Mesendoderm (in vitro differentiated cells): ENCODE measurements around the gene NRSN2.

ENCODE experiments used
- DNase-seq: peaks from one replicate; pipeline ENCODE4 v3.0.0; 2013
- H2AK5ac ChIP-seq: 2 replicates; pipeline ENCODE4 v1.6.1; 2013; ENCODE audit warnings: low read length, inconsistent platforms
- H2BK120ac ChIP-seq: 2 replicates; pipeline ENCODE4 v1.6.1; 2013; ENCODE audit warnings: low read depth, mild to moderate bottlenecking, low read length, moderate library complexity, mixed read lengths
- H2BK15ac ChIP-seq: replicated peaks from 2 replicates; pipeline ENCODE4 v1.6.1; 2013; ENCODE audit warnings: low read depth, mild to moderate bottlenecking, moderate library complexity
- H2BK5ac ChIP-seq: 2 replicates; pipeline ENCODE4 v1.6.1; 2013; ENCODE audit warnings: low read length, inconsistent platforms
- H3K18ac ChIP-seq: 2 replicates; pipeline ENCODE4 v1.6.1; 2013; ENCODE audit warnings: mild to moderate bottlenecking, low read length, mixed read lengths
- H3K23ac ChIP-seq: one replicate; pipeline ENCODE4 v1.6.1; 2013; ENCODE audit warnings: low read length
- H3K27ac ChIP-seq: 2 replicates; pipeline ENCODE4 v1.5.1; 2013; ENCODE audit warnings: low read depth, mild to moderate bottlenecking, inconsistent platforms, low read length, moderate library complexity
- H3K27me3 ChIP-seq: 2 replicates; pipeline ENCODE4 v1.6.1; 2013; ENCODE audit warnings: low read length, control low read depth, mild to moderate bottlenecking, inconsistent platforms; ENCODE audit not compliant: insufficient read depth, poor library complexity
- H3K36me3 ChIP-seq: 2 replicates; pipeline ENCODE4 v1.6.1; 2013; ENCODE audit warnings: low read length, inconsistent platforms; ENCODE audit not compliant: control insufficient read depth, insufficient read depth
- H3K4ac ChIP-seq: one replicate; pipeline ENCODE4 v1.6.1; 2013; ENCODE audit warnings: low read depth, mild to moderate bottlenecking, low read length, moderate library complexity
- H3K4me1 ChIP-seq: 2 replicates; pipeline ENCODE4 v1.6.1; 2013; ENCODE audit warnings: low read depth, low read length, inconsistent platforms; ENCODE audit not compliant: control insufficient read depth
- H3K4me2 ChIP-seq: 2 replicates; pipeline ENCODE4 v1.6.1; 2013; ENCODE audit warnings: low read length
- H3K4me3 ChIP-seq: 2 replicates; pipeline ENCODE4 v1.5.1; 2013; ENCODE audit warnings: mild to moderate bottlenecking, low read length
- H3K56ac ChIP-seq: one replicate; pipeline ENCODE4 v1.6.1; 2013; ENCODE audit warnings: low read length
- H3K79me1 ChIP-seq: 2 replicates; pipeline ENCODE4 v1.6.1; 2013; ENCODE audit warnings: low read length, inconsistent platforms
- H3K79me2 ChIP-seq: 2 replicates; pipeline ENCODE4 v1.6.1; 2013; ENCODE audit warnings: mild to moderate bottlenecking, low read length; ENCODE audit not compliant: control insufficient read depth, insufficient read depth
- H3K9ac ChIP-seq: 2 replicates; pipeline ENCODE4 v1.6.1; 2013; ENCODE audit warnings: low read length, inconsistent platforms
- H4K5ac ChIP-seq: one replicate; pipeline ENCODE4 v1.6.1; 2013; ENCODE audit warnings: low read length
- H4K8ac ChIP-seq: one replicate; pipeline ENCODE4 v1.6.1; 2013; ENCODE audit warnings: low read depth, mild to moderate bottlenecking, control low read depth, low read length, moderate library complexity
- WGBS: extraction: QIAGEN DNeasy Blood & Tissue Kit; methylation state at CpG from one replicate; pipeline ENCODE4 v1.1.7; 2013; ENCODE audit warnings: low lambda C conversion rate, missing lambda C conversion rate; ENCODE audit not compliant: insufficient coverage; ENCODE audit errors: extremely low coverage; 5-methylcytosine and 5-hydroxymethylcytosine counted together

The NRSN2 gene

DNA sequence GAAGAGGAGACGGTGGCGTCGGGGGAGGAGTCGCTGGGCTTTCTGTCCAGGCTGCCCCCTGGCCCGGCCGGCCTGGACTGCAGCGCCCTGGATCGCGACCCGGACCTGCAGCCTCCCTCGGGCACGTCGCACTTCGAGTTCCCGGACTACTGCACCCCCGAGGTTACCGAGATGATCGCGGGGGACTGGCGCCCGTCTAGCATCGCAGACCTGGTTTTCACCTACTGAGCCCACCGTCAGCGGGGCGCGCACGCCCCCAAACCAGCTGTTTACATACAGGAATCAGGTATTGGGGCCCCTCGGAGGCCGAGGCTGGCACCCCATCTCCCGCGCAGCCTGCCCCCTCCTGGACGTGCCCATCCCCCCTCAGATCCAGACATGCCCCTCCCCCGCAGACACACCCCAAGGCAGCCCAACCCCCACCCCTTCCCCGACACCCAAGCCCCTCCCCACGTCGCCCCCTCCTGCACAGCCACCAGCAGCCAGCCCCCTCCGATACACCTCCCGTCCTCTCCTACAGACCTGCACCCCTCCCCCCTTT, 20.2 kb upstream of the NRSN2 start:
- H3K27me3 ChIP-seq = no peaks in the 10 kb centered on the region
- H3K56ac ChIP-seq = peak overlapping the region; percentile 98
- H2BK15ac ChIP-seq = no peak overlapping the region
- peak overlapping the region; percentile 88 for H3K18ac ChIP-seq
- H3K4me1 ChIP-seq = no peaks in the 10 kb centered on the region
- no peak overlapping the region for H4K5ac ChIP-seq
- peaks cover 12% of the 10 kb centered on the region for H3K79me1 ChIP-seq
- peaks cover 3% of the 10 kb centered on the region for H3K36me3 ChIP-seq
- H3K79me2 ChIP-seq = peaks cover 15% of the 10 kb centered on the region
- peak overlapping the region; percentile 90 for H2BK5ac ChIP-seq
- H2AK5ac ChIP-seq = no peak overlapping the region
- H4K8ac ChIP-seq = no peak overlapping the region
- H3K9ac ChIP-seq = peak overlapping the region; percentile 95
- peak overlapping the region; percentile 91 for H3K23ac ChIP-seq
- H3K4me2 ChIP-seq = peak overlapping the region; percentile 65
- WGBS = no CpG with 5 or more reads among the region's 38 CpGs
- H3K27ac ChIP-seq = peak overlapping the region; percentile 96
- H2BK120ac ChIP-seq = no peak overlapping the region
- peak; percentile 63 for DNase-seq
- peak overlapping the region; percentile 46 for H3K4ac ChIP-seq
- H3K4me3 ChIP-seq = peak overlapping the region; percentile 85

DNA sequence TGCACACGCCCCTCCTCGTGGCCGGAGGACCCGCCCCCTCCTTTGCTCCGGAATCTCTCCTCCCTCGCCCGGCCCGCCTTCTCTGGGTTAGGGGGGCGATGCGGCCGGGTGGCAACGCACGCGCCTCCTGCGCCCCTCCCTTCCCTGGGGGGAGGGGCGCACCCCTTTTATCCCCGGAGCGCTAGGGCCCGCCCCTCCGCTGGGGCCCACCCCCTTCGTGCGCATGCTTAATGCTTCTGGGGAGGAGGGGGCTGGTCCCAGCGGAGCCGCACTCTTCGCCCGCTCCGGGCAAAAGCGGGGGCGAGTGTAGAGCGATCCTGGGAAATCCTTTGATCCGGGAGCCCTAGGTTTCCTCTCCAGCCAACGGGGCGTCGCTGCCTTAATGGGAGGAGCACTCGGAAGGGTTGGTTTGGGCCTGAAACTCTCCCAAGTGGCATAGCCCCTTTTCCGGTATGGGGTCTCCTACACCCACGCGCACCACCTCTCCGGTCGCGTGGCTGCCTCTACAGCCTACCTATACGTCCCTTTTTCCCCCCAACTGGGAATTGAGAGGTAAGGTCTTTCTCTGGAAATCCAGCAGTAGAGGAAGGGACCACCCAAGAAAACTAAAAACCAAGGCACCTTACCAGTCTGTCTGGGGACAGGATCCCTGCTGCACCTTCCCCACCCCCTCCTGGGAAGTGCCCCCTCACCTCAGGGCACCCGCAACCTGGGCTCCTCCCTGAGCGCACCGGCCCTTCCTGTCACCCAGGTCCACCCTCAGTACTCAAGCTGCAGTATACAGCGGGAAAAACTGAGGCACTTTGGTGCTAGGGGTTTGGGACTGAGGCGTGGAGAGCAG, 19.5 kb upstream of the NRSN2 start:
- Histone ChIP-seq H3K27ac (no peak overlapping the region), H2BK5ac (no peak overlapping the region), H4K5ac (no peak overlapping the region), H4K8ac (no peak overlapping the region), H3K4me3 (peak overlapping the region; percentile 81), H2AK5ac (no peak overlapping the region), H3K27me3 (no peaks in the 10 kb centered on the region), H3K79me2 (peaks cover 15% of the 10 kb centered on the region), H3K56ac (peak overlapping the region; percentile 98), H3K9ac (peak overlapping the region; percentile 91), H3K4ac (no peak overlapping the region), H2BK120ac (no peak overlapping the region), H2BK15ac (no peak overlapping the region), H3K4me1 (no peaks in the 10 kb centered on the region), H3K18ac (no peak overlapping the region), H3K4me2 (peak overlapping the region; percentile 79), H3K36me3 (peaks cover 3% of the 10 kb centered on the region), H3K23ac (peak overlapping the region; percentile 57), H3K79me1 (peaks cover 12% of the 10 kb centered on the region)
- DNase-seq = peak; percentile 97
- WGBS = no CpG with 5 or more reads among the region's 47 CpGs

- H3K23ac ChIP-seq = no peak overlapping the region
- no peak for DNase-seq
- H3K18ac ChIP-seq = no peak overlapping the region
- no peak overlapping the region for H2BK5ac ChIP-seq
- peaks cover 3% of the 10 kb centered on the region for H3K36me3 ChIP-seq
- peak overlapping the region; percentile 98 for H3K56ac ChIP-seq
- peaks cover 12% of the 10 kb centered on the region for H3K79me1 ChIP-seq
- H2BK15ac ChIP-seq = no peak overlapping the region
- H3K9ac ChIP-seq = peak overlapping the region; percentile 91
- H3K79me2 ChIP-seq = peaks cover 15% of the 10 kb centered on the region
- no CpG with 5 or more reads among the region's 31 CpGs for WGBS
- peak overlapping the region; percentile 81 for H3K4me3 ChIP-seq
- peak overlapping the region; percentile 79 for H3K4me2 ChIP-seq
- no peak overlapping the region for H2AK5ac ChIP-seq
- H2BK120ac ChIP-seq = no peak overlapping the region
- no peak overlapping the region for H3K4ac ChIP-seq
- no peaks in the 10 kb centered on the region for H3K27me3 ChIP-seq
- no peak overlapping the region for H3K27ac ChIP-seq
- no peaks in the 10 kb centered on the region for H3K4me1 ChIP-seq
- no peak overlapping the region for H4K5ac ChIP-seq
- H4K8ac ChIP-seq = no peak overlapping the region
These were observed 18.6 kb upstream of the NRSN2 start for GRCh38 chr20:328027-328974.

GRCh38 chr20:328975-329695, 17.8 kb upstream of the NRSN2 start:
- H3K4me3 ChIP-seq = no peak overlapping the region
- no peak overlapping the region for H3K18ac ChIP-seq
- H2AK5ac ChIP-seq = no peak overlapping the region
- peaks cover 3% of the 10 kb centered on the region for H3K36me3 ChIP-seq
- no peak overlapping the region for H2BK15ac ChIP-seq
- H3K79me2 ChIP-seq = peaks cover 15% of the 10 kb centered on the region
- H3K4me2 ChIP-seq = no peak overlapping the region
- no peak overlapping the region for H3K27ac ChIP-seq
- H3K9ac ChIP-seq = peak overlapping the region; percentile 36
- no peak overlapping the region for H3K23ac ChIP-seq
- no peaks in the 10 kb centered on the region for H3K4me1 ChIP-seq
- H2BK120ac ChIP-seq = no peak overlapping the region
- H2BK5ac ChIP-seq = no peak overlapping the region
- H3K4ac ChIP-seq = no peak overlapping the region
- no peak overlapping the region for H4K5ac ChIP-seq
- H3K27me3 ChIP-seq = no peaks in the 10 kb centered on the region
- DNase-seq = no peak
- peak overlapping the region; percentile 46 for H3K56ac ChIP-seq
- H4K8ac ChIP-seq = no peak overlapping the region
- no CpG with 5 or more reads among the region's 7 CpGs for WGBS
- H3K79me1 ChIP-seq = peaks cover 12% of the 10 kb centered on the region

GRCh38 chr20:329851-330232, 17.1 kb upstream of the NRSN2 start:
- Histone ChIP-seq H3K27ac (no peak overlapping the region), H2BK5ac (no peak overlapping the region), H3K9ac (no peak overlapping the region), H3K4me2 (no peak overlapping the region), H3K36me3 (peaks cover 3% of the 10 kb centered on the region), H3K23ac (no peak overlapping the region), H3K18ac (no peak overlapping the region), H3K4me3 (no peak overlapping the region), H3K4ac (no peak overlapping the region), H2BK15ac (no peak overlapping the region), H2AK5ac (no peak overlapping the region), H4K8ac (no peak overlapping the region), H2BK120ac (no peak overlapping the region), H3K4me1 (no peaks in the 10 kb centered on the region), H3K56ac (no peak overlapping the region), H4K5ac (no peak overlapping the region), H3K79me1 (peaks cover 12% of the 10 kb centered on the region), H3K27me3 (no peaks in the 10 kb centered on the region), H3K79me2 (peaks cover 15% of the 10 kb centered on the region)
- no peak for DNase-seq
- no CpG with 5 or more reads among the region's 4 CpGs for WGBS
